SK-N-SH treated with all-trans-retinoic acid at 6 μM for 48 hours (cell line): ENCODE measurements around the gene SAMSN1.

Experiments used
- ARNTL ChIP-seq: fragments of 450-650 bp; formaldehyde crosslinking; IDR thresholded peaks from 2 replicates; pipeline ENCODE4 v1.5.0; 2020; ENCODE audit warnings: low read depth, mild to moderate bottlenecking, moderate library complexity, borderline replicate concordance
- BACH2 ChIP-seq: fragments of 250-450 bp; sonication (Bioruptor Pico); IDR thresholded peaks from 2 replicates; pipeline ENCODE4 v1.9.0; 2021; ENCODE audit warnings: mild to moderate bottlenecking, borderline replicate concordance
- CSRNP3 ChIP-seq: fragments of 250-450 bp; sonication (Bioruptor Pico); IDR thresholded peaks from 2 replicates; pipeline ENCODE4 v1.5.1; 2021; ENCODE audit warnings: mild to moderate bottlenecking, moderate library complexity
- ESRRG ChIP-seq: fragments of 250-450 bp; sonication (Bioruptor Pico); IDR thresholded peaks from 2 replicates; pipeline ENCODE4 v1.6.1; 2021; ENCODE audit warnings: mild to moderate bottlenecking
- GLIS3 ChIP-seq: fragments of 250-450 bp; sonication (Bioruptor Pico); IDR thresholded peaks from 2 replicates; pipeline ENCODE4 v1.5.0; 2020; ENCODE audit warnings: mild to moderate bottlenecking, moderate library complexity
- ISL1 ChIP-seq: fragments of 250-450 bp; sonication (Bioruptor Pico); IDR thresholded peaks from 2 replicates; pipeline ENCODE4 v2.1.2; 2022; ENCODE audit warnings: mild to moderate bottlenecking, moderate library complexity
- PATZ1 ChIP-seq: fragments of 250-450 bp; sonication (Bioruptor Pico); IDR thresholded peaks from 2 replicates; pipeline ENCODE4 v1.8.0; 2020; ENCODE audit warnings: mild to moderate bottlenecking, moderate library complexity, borderline replicate concordance
- RARB ChIP-seq: fragments of 250-450 bp; sonication (Bioruptor Pico); IDR thresholded peaks from 2 replicates; pipeline ENCODE4 v1.8.0; 2021; ENCODE audit warnings: mild to moderate bottlenecking, moderate library complexity
- SNAI2 ChIP-seq: fragments of 250-450 bp; sonication (Bioruptor Pico); IDR thresholded peaks from 2 replicates; pipeline ENCODE4 v1.5.0; 2020; ENCODE audit warnings: mild to moderate bottlenecking, moderate library complexity
- TOX ChIP-seq: fragments of 250-450 bp; sonication (Bioruptor Pico); IDR thresholded peaks from 2 replicates; pipeline ENCODE4 v1.8.0; 2021; ENCODE audit warnings: mild to moderate bottlenecking, moderate library complexity, borderline replicate concordance
- ZFP3 ChIP-seq: fragments of 250-450 bp; sonication (Bioruptor Pico); IDR thresholded peaks from 2 replicates; pipeline ENCODE4 v1.5.0; 2020; ENCODE audit warnings: mild to moderate bottlenecking, moderate library complexity
- ZFP30 ChIP-seq: fragments of 450-650 bp; formaldehyde crosslinking; IDR thresholded peaks from 2 replicates; pipeline ENCODE4 v1.5.0; 2022; ENCODE audit warnings: mild to moderate bottlenecking, moderate library complexity
- ZNF565 ChIP-seq: fragments of 450-650 bp; formaldehyde crosslinking; conservative IDR thresholded peaks from 2 replicates; pipeline ENCODE4 v1.5.0; 2020; ENCODE audit warnings: low read depth, mild to moderate bottlenecking, moderate library complexity

DNA sequence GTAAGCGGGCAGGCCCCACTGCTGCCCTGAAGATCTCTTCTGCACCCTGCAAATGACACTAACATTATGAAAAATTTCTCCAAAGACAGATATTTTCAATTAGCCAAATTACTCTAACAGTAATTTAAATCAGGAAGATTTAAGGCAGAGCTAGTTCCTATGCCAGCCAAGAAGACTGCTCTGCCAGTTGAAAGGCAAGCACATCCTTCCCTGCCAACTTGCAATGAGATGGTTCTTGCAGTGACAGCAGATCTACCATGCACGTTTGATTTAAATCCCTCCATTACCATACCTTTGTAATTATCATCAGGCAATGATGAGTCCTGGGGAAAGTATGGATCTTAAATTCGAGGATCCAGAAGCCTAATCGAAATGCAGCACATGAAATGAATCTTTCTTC, 76.5 kb downstream of the SAMSN1 start:
- no peak for TF ChIP-seq ISL1 (CRISPR knock-in tag)
- TF ChIP-seq ZNF565 (CRISPR knock-in tag): no peak
- TF ChIP-seq RARB: no peak
- no peak for TF ChIP-seq CSRNP3
- no peak for TF ChIP-seq BACH2 (CRISPR knock-in tag)
- no peak for TF ChIP-seq ZFP30
- no peak for TF ChIP-seq SNAI2 (CRISPR knock-in tag)
- no peak for TF ChIP-seq ARNTL (CRISPR knock-in tag)
- TF ChIP-seq PATZ1 (CRISPR knock-in tag): no peak
- TF ChIP-seq ZFP3: no peak
- TF ChIP-seq ESRRG: no peak
- no peak for TF ChIP-seq GLIS3 (CRISPR knock-in tag)
- TF ChIP-seq TOX (CRISPR knock-in tag): no peak
